Activated CD4-positive, alpha-beta T cell treated with anti-CD3 and anti-CD28 coated beads, Interleukin-2, amount 50 U/mL, for 1 hour (primary cell): ENCODE results near the gene E2F2.

Experiments used
- DNase-seq: peaks from one replicate; pipeline ENCODE4 v3.0.0-alpha.2; 2020

E2F2 gene, protein sequence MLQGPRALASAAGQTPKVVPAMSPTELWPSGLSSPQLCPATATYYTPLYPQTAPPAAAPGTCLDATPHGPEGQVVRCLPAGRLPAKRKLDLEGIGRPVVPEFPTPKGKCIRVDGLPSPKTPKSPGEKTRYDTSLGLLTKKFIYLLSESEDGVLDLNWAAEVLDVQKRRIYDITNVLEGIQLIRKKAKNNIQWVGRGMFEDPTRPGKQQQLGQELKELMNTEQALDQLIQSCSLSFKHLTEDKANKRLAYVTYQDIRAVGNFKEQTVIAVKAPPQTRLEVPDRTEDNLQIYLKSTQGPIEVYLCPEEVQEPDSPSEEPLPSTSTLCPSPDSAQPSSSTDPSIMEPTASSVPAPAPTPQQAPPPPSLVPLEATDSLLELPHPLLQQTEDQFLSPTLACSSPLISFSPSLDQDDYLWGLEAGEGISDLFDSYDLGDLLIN

GRCh38 chr1:23530747-23531561, at the start of gene E2F2:
TSS of gene E2F2 (minus strand) at chr1:23531233. CDS start at chr1:23530793, 440 bp downstream.
- peak; percentile 80 for DNase-seq

GRCh38 chr1:23578997-23579363, 47.9 kb upstream of the E2F2 start:
- DNase-seq, result no peak

GRCh38 chr1:23578311-23578996, 47.4 kb upstream of the E2F2 start:
- DNase-seq, result no peak

GRCh38 chr1:23577056-23578004, 46.3 kb upstream of the E2F2 start:
- DNase-seq, result no peak

GRCh38 chr1:23576338-23577055, 45.5 kb upstream of the E2F2 start:
- DNase-seq, result no peak

GRCh38 chr1:23575226-23575810, 44.3 kb upstream of the E2F2 start:
- no peak for DNase-seq

DNA sequence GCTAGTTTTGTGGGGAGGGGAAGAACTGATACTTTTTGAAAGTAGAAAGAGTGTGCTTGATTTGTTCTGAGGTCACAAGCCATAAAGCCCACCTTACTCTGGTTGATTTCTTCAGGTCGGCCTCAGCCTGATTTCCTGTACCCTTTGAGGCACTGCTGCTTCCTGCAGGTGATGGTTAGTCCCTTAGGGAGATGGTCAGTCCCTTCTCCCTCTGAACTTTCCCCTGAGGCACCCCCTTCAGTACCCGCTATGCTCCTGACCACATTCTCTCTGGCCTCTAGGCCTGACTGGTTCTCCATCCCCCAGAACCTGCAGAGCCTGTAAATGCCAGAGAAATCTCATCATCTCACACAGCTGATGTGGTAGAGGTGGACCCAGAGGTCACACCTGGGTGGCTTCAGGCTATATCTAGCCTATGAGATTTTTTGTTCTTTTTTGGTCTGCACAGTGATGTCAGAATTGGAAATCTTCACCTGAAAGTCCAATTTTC, 43.3 kb upstream of the E2F2 start:
- no peak for DNase-seq

DNA sequence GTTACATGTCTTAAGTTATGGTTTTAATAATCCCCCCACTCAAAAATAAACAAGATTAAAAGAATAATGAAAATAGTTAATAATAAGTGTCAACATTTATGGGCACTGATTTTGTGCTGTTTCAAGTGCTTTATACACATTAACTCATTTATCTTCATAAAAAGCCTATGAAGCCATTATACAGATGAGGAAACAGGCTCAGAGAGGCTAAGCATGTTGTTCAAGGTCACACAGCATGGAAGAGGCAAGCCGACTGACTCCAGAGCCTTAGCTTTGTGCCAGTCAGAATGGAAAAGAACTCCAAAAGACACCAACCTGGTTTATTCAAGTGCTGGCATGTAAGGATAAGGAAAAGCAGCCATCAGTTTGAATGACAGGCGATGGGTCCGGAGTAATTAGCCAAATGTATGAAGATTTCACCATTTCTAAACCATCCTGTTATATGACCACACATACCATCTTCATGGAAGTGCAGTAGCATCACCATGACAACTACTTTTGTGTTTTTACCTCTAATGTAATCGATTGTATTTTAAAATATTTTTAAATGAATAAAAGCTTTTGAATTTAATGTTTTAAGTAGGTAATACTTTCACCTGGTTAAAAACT, 42.6 kb upstream of the E2F2 start:
- no peak for DNase-seq

DNA sequence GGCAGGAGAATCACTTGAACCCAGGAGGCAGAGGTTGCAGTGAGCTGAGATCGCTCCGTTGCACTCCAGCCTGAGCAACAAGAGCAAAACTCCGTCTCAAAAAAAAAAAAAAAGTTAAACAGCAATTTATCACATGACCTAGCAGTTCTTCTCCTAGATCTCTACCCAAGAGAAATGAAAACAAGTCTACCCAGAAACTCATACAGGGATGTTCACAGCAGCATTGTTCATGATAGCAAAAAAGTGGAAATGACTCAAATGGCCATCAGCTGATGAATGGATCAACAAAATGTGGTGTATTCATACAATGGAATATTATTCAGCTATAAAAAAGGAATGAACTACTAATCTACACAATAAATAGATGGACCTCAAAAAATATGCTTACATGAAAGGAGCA, 40.4 kb upstream of the E2F2 start:
- no peak for DNase-seq

DNA sequence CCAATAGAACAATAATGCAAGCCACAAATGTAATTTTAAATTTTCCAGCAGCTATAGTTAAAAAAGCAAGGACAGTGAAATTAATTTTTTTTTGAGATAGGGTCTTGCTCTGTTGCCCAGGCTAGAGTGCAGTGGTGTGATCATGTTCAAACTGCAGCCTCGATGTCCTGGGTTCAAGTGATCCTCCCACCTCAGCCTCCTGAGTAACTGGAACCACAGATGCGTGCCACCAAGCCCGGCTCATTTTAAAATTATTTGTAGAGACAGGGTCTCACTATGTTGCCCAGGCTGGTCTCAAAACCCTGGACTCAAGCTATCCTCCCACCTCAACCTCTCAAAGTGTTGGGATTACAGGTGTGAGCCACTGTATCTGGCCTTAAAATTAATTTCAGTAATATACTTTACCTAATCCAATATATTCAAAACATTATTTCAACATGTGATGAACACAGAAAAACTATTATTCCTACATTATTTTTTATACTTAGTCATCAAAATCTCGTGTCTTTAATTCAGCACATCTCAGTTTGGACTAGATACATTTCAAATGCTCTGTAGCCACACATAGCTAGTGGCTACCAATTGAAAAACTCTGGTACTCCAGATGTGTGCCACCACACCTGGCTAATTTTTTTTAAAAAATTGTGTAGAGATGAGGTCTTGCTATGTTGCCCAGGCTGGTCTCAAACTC, 39.1 kb upstream of the E2F2 start:
- no peak for DNase-seq

DNA sequence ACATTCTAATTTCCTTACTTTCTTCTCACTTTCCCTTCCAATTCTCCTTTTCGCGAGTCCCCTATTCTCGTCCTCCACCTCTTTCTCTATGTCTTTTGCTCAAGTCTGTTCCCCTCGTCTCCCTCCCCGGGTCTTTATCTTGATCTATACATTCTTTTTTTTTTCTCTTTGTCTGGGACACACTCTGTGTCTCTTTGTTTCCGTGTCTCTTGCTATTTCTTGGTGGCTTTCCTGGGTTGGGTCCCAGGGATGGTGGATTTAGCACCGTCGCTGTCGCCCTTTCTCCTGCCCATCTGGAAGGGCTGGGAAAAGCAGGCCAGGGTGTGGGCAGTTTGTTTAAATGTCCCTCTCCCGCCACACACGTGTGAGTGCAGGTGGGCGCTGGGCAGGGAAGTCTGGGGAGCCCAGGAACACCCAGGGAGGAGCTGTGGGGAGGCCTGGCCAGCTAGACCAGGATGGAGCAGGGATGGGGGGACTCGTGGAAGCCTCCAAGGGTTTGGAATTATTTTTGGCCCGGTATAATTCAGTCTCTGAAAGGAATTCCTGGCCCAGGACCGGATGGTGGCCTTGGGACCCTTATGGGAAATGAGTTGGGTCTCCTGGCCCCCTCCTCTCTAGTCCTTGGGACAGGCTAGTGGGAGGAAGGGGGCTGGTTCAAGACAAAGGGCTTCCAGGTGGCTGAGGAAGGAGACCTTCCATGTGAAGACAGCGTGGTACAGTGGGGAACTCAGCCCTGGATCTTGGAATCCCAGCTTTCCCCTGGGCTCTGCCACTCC, 37.8 kb upstream of the E2F2 start:
- DNase-seq, result no peak

DNA sequence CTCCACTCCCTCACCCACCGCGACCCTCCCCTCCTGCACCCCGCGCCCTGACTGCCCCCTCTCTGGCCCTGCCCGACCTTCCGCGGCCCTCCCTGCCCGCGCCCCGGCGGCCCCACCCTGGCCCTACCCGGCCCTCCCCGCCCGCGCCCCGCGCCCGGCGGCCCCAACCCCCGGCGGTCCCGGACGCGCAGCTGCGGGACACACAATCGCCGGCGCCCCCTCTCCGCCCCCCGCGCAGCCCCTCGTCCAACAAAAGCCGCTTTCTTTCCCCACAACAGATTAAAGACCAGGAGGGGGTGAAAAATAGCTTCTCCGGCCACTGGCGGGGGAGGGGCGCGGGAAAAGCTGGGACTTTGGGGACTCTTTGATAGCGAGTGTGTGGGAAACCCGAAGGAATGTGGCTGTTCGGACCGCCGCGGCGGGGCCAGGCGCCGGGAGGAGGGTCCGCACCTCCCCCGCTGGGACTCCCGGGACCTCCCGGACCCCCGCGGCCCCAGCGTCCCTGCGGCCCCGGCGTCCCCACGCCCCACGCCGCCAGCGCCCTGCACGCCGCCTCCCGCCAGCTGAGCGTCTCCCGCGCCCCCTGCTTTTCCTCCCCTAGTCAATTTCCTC, 37.1 kb upstream of the E2F2 start:
- DNase-seq, result no peak

- DNase-seq, result no peak
Measured at GRCh38 chr1:23567629-23567995, 36.6 kb upstream of the E2F2 start.

GRCh38 chr1:23566304-23566703, 35.3 kb upstream of the E2F2 start:
- DNase-seq, result no peak

DNA sequence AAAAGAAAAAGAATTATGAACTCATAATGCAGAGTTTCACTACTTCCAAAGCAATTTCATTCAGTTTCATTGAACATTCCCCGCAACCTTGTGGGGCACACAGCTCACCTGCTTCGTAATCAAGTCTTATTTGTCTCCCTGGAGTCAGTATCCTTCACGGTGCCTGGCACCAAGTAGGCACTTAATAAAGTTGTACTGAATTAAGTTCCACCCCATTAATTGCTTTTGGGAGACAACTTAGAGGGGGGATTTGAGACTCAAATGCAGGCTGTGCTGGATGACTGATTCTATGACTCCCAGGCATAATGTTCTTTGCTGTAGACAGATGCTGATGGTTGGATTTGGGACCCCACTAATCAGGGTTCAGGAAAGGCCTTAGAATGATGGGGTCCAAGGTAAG, 34.7 kb upstream of the E2F2 start:
- DNase-seq, result no peak

DNA sequence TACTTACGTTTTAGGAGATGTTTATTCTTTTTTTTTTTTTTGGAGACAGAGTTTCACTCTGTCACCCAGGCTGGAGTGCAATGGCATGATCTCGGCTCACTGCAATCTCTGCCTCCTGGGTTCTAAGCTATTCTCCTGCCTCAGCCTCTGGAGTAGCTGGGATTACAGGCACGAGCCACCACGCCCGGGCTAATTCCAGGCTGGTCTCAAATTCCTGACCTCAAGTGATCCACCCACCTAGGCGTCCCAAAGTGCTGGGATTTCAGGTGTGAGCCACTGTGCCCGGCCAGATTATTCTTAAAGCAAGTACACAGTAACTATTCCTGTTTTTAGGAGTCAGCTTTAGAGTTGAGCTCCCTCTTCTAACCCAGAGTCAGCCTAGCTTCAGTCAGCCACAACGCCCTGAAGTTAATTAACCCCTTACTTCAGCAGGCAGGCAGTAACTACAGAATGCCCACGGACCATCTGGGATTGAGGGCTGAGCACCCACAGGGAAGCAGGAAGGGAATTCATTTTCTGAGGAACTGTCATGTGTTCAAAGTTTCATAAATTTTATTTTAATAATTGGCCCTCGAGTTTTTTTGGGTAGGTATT, 33.6 kb upstream of the E2F2 start:
- DNase-seq, result no peak

GRCh38 chr1:23563755-23564374, 32.8 kb upstream of the E2F2 start:
- DNase-seq, result no peak

DNA sequence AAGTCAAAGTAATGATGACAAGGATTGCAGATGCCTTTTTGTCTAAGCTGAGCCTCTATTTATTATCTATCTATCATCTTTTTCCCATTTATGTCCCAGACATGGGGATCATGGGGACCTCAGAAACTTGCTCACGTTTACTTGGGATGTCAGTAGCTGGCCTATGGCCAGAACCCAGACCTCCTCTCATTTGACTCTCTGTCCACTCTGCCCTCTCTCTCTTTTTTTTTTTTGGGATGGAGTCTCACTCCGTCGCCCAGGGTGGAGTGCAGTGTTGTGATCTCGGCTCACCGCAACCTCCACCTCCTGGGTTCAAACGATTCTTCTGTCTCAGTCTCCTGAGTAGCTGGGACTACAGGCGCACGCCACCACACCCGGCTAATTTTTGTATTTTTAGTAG, 32.0 kb upstream of the E2F2 start:
- DNase-seq, result no peak
